ENCODE results near the gene RHEBL1.

DNA sequence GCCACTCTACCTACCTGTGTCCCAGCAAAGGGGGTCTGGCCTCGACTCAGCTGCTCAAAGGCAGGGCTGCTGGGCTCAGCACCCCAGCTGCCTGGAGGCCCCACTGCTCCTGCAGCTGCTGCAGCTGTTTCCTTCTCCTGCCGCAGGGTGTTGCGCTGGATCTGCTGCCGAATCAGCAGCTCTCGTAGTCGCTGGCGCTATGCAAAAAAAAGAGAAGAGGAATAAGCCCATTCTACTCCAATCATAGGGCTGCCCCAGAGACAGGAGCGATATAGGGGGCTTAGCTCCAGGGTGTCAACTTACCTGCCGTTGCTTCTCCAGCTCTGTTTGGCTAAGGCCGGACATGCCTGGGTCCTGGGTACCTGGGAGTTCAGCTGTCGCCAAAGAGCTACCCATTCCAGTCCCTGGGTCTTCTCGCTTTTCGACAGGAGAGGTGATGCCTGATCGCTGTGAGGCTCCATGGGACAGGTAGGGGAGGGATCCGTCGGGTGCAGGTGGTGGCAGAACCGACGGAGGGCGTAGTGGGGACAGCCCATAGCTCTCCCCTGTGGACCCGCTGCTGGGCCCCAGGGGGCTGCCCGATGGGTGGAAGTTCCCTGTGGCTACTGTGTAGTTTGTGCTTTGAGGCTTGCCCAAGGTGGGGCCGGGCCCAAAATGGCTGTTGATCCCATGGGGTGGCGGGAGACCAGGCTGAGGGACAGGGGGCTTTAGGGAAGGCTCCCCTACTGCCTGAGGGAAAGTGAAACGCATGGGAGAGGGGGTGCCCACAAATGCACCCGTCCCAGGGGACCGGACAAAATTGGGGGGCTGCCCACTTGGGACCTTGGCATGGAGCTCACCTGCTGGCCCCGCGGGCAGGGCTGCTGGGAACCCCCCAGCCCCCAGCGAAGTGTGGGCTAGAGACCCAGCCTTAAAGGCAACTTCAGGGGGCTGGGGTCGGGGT lies 30.1 kb downstream of the RHEBL1 start:
- TF ChIP-seq, protein P1, sequence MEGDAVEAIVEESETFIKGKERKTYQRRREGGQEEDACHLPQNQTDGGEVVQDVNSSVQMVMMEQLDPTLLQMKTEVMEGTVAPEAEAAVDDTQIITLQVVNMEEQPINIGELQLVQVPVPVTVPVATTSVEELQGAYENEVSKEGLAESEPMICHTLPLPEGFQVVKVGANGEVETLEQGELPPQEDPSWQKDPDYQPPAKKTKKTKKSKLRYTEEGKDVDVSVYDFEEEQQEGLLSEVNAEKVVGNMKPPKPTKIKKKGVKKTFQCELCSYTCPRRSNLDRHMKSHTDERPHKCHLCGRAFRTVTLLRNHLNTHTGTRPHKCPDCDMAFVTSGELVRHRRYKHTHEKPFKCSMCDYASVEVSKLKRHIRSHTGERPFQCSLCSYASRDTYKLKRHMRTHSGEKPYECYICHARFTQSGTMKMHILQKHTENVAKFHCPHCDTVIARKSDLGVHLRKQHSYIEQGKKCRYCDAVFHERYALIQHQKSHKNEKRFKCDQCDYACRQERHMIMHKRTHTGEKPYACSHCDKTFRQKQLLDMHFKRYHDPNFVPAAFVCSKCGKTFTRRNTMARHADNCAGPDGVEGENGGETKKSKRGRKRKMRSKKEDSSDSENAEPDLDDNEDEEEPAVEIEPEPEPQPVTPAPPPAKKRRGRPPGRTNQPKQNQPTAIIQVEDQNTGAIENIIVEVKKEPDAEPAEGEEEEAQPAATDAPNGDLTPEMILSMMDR (IDR thresholded peaks at IDR 0.05) = no peak
- TF ChIP-seq POLR2A (IDR thresholded peaks at IDR 0.05) = no peak

Data from body of pancreas (tissue), 4 donors.